Osteoblast (primary cell): Measurements from ENCODE around the gene ALG5. TPM values are rescaled to one million over a fixed set of nuclear protein-coding genes. Genes with fewer than 3 reads are reported as not detected.

Experiments used
- DNase-seq: peaks from one replicate; pipeline ENCODE4 v3.0.0; 2011; ENCODE audit warnings: low spot score, mixed read lengths; ENCODE audit not compliant: insufficient read length; ENCODE audit errors: missing footprints
- H2AFZ ChIP-seq: 2 replicates; pipeline ENCODE4 v1.6.0; 2011; ENCODE audit warnings: mild to moderate bottlenecking, low read length
- H3K27ac ChIP-seq: 2 replicates; pipeline ENCODE4 v1.5.1; 2011; ENCODE audit warnings: mild to moderate bottlenecking, low read depth, low read length, moderate library complexity
- H3K27me3 ChIP-seq: 2 replicates; pipeline ENCODE4 v1.6.0; 2012; ENCODE audit warnings: mild to moderate bottlenecking, control low read depth, inconsistent platforms, low read length, moderate library complexity; ENCODE audit not compliant: insufficient read depth
- H3K36me3 ChIP-seq: 2 replicates; pipeline ENCODE4 v1.5.1; 2011; ENCODE audit warnings: mild to moderate bottlenecking, low read length, control low read depth, moderate library complexity; ENCODE audit not compliant: insufficient read depth
- H3K4me1 ChIP-seq: 2 replicates; pipeline ENCODE4 v1.5.1; 2011; ENCODE audit warnings: mild to moderate bottlenecking, low read length, control low read depth, moderate library complexity; ENCODE audit not compliant: insufficient read depth
- H3K4me2 ChIP-seq: 2 replicates; pipeline ENCODE4 v1.6.0; 2011; ENCODE audit warnings: mild to moderate bottlenecking, low read length; ENCODE audit not compliant: insufficient read depth
- H3K4me3 ChIP-seq: fragments of 200-600 bp; sonication (generic); 3 replicates; pipeline ENCODE4 v1.5.1; 2012; ENCODE audit warnings: mild to moderate bottlenecking, low read length, inconsistent platforms; ENCODE audit not compliant: insufficient read depth
- H3K79me2 ChIP-seq: 2 replicates; pipeline ENCODE4 v1.6.0; 2012; ENCODE audit warnings: mild to moderate bottlenecking, low read length, control low read depth, inconsistent platforms; ENCODE audit not compliant: insufficient read depth
- H3K9me3 ChIP-seq: 2 replicates; pipeline ENCODE4 v1.5.1; 2011; ENCODE audit warnings: low read depth, low read length, control low read depth
- H4K20me1 ChIP-seq: 2 replicates; pipeline ENCODE4 v1.6.0; 2012; ENCODE audit warnings: mild to moderate bottlenecking, low read length, control low read depth; ENCODE audit not compliant: insufficient read depth
- CTCF ChIP-seq: IDR thresholded peaks from 2 replicates; pipeline ENCODE4 v1.5.1; 2011; ENCODE audit warnings: mild to moderate bottlenecking, low read depth, low read length, moderate library complexity; ENCODE audit errors: extremely low read depth
- total RNA-seq: library from RNA; depleted of rRNA; stranded (reverse); fragments of >200 nt; gene quantifications from 2 replicates; pipeline ENCODE4 v1.2.3, GENCODE V29; 2012

ALG5 gene
- total RNA-seq, 1 donor, result 39.4 TPM

DNA sequence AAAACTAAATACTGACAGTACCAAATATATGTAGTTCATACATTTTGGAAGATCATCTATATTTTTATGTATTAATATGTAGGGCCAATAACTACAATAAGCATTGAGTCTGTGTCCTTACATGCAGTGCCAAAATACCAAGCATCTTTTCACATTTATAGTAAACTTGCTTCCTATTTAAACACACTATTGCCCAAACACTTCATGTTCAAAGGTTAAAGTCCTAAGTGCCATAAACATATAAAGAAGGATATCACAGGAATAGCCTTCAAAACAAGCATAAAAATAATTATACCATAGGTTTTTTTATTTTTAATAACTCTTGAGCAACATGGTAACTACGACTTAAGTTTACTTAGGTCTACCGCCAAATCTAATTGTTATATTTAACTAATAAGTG is 28.5 kb upstream of the ALG5 start:
- no peaks in the 10 kb centered on the region for H3K9me3 ChIP-seq
- no peak overlapping the region for H3K4me3 ChIP-seq
- H3K27ac ChIP-seq, result no peak overlapping the region
- DNase-seq, result no peak
- no peak overlapping the region for H2AFZ ChIP-seq
- H3K4me2 ChIP-seq, result no peak overlapping the region
- no peak for TF ChIP-seq CTCF
- H3K79me2 ChIP-seq, result no peaks in the 10 kb centered on the region
- no peaks in the 10 kb centered on the region for H3K27me3 ChIP-seq
- H4K20me1 ChIP-seq, result no peaks in the 10 kb centered on the region
- peaks cover 17% of the 10 kb centered on the region for H3K4me1 ChIP-seq
- H3K36me3 ChIP-seq, result peaks cover 59% of the 10 kb centered on the region

DNA sequence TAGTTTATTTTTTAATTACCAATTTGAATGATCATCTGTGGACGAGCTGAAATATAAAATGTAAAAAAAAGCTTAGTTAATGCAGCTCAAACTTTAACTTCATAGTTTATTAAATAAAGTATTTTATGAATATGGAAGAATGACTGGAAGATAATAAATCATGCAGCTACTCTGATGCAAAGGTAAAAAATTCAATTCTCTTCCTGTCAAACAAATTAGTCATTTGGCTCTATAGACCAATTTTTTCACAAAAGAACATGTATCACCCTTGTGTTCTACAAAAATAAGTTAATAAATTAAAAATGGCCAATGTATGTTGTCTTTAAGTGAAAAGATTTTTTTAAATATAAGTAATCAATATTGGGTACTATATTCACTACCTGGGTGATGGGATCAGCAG is 27.6 kb upstream of the ALG5 start:
- Histone ChIP-seq H3K4me3 (no peak overlapping the region), H3K4me2 (no peak overlapping the region), H2AFZ (no peak overlapping the region), H3K27me3 (no peaks in the 10 kb centered on the region), H3K36me3 (peaks cover 60% of the 10 kb centered on the region), H3K79me2 (no peaks in the 10 kb centered on the region), H4K20me1 (no peaks in the 10 kb centered on the region), H3K27ac (no peak overlapping the region), H3K4me1 (peaks cover 17% of the 10 kb centered on the region), H3K9me3 (no peaks in the 10 kb centered on the region)
- TF ChIP-seq CTCF, result no peak
- DNase-seq, result no peak

DNA sequence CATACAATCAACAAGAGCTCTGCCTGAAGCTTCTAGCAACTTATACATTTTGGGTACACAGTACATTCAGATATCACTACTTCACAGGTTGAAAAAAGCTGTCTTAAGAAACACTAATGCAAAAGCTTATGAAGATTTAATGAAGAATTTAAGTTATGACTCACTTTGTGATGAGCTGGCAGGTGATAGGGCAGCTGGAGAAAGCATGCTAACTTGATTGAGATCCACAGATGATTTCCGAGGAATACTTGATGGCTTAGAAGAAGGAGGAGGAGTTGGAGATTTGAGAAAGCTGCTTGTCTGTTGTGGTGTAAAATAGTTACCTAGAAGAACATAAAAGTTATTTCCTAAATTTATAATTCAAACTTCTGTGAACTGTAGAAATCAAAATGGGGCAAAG is 24.7 kb upstream of the ALG5 start:
- Histone ChIP-seq H3K36me3 (peaks cover 74% of the 10 kb centered on the region), H3K9me3 (no peaks in the 10 kb centered on the region), H3K27ac (peak overlapping the region; percentile 32), H4K20me1 (no peaks in the 10 kb centered on the region), H3K4me2 (no peak overlapping the region), H3K79me2 (no peaks in the 10 kb centered on the region), H3K27me3 (no peaks in the 10 kb centered on the region), H2AFZ (no peak overlapping the region), H3K4me1 (peaks cover 13% of the 10 kb centered on the region), H3K4me3 (no peak overlapping the region)
- DNase-seq, result no peak
- TF ChIP-seq CTCF, result no peak

DNA sequence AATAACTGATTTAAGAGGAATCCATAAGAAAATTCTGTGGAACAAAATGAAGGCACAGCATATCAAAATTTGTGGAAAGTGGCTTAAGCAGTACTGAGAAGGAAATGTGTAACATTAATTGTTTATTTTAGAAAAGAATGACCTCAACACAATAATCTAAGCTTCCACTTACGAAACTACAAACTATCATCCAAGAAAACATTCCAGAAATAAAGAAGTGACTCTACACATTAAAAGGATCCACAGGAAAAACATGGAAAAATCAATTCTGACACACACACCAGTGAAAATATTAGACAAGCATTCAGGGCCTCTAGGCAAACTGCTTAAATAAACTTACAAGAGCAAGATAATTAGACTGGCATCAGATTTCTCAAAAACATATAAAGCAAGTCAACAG is 15.5 kb upstream of the ALG5 start:
- Histone ChIP-seq H3K4me1 (peaks cover 3% of the 10 kb centered on the region), H3K36me3 (peaks cover 66% of the 10 kb centered on the region), H3K27ac (peak overlapping the region; percentile 12), H4K20me1 (no peaks in the 10 kb centered on the region), H3K27me3 (no peaks in the 10 kb centered on the region), H3K9me3 (no peaks in the 10 kb centered on the region), H3K4me2 (no peak overlapping the region), H2AFZ (no peak overlapping the region), H3K4me3 (no peak overlapping the region), H3K79me2 (peaks cover 16% of the 10 kb centered on the region)
- no peak for DNase-seq
- no peak for TF ChIP-seq CTCF
